ENCODE data around the gene PIGQ. TPM values are rescaled to one million over a fixed set of nuclear protein-coding genes. Genes with fewer than 3 reads are reported as not detected.

The PIGQ gene
- total RNA-seq, 1 donor from 2014 or later: 63.6 TPM

GRCh38 chr16:625117-625976, 55.6 kb downstream of the PIGQ start:
- Mint-ChIP-seq H3K27me3 (ENCODE audit: unreplicated experiment) (no peaks in the 10 kb centered on the region), H3K36me3 (ENCODE audit: unreplicated experiment) (peaks cover 4% of the 10 kb centered on the region), H3K27ac (ENCODE audit: unreplicated experiment) (no peak overlapping the region), H3K4me1 (ENCODE audit: unreplicated experiment) (peaks cover 38% of the 10 kb centered on the region), H3K4me3 (ENCODE audit: unreplicated experiment) (no peak overlapping the region), H3K9me3 (ENCODE audit: unreplicated experiment) (no peaks in the 10 kb centered on the region)
- no peak for TF ChIP-seq CTCF (IDR thresholded peaks at IDR 0.05)
- DNase-seq (ENCODE audit: extremely low spot score, unreplicated experiment): no peak

GRCh38 chr16:625977-626765, 56.4 kb downstream of the PIGQ start:
- Mint-ChIP-seq H3K9me3 (ENCODE audit: unreplicated experiment) (no peaks in the 10 kb centered on the region), H3K27me3 (ENCODE audit: unreplicated experiment) (no peaks in the 10 kb centered on the region), H3K27ac (ENCODE audit: unreplicated experiment) (peak overlapping the region; percentile 95), H3K4me3 (ENCODE audit: unreplicated experiment) (no peak overlapping the region), H3K4me1 (ENCODE audit: unreplicated experiment) (peaks cover 40% of the 10 kb centered on the region), H3K36me3 (ENCODE audit: unreplicated experiment) (peaks cover 4% of the 10 kb centered on the region)
- no peak for DNase-seq (ENCODE audit: extremely low spot score, unreplicated experiment)
- no peak for TF ChIP-seq CTCF (IDR thresholded peaks at IDR 0.05)

- peaks cover 4% of the 10 kb centered on the region for H3K36me3 Mint-ChIP-seq (ENCODE audit: unreplicated experiment)
- no peak for TF ChIP-seq CTCF (IDR thresholded peaks at IDR 0.05)
- H3K4me1 Mint-ChIP-seq (ENCODE audit: unreplicated experiment): peaks cover 37% of the 10 kb centered on the region
- H3K27me3 Mint-ChIP-seq (ENCODE audit: unreplicated experiment): no peaks in the 10 kb centered on the region
- H3K9me3 Mint-ChIP-seq (ENCODE audit: unreplicated experiment): no peaks in the 10 kb centered on the region
- H3K27ac Mint-ChIP-seq (ENCODE audit: unreplicated experiment): peak overlapping the region; percentile 95
- no peak overlapping the region for H3K4me3 Mint-ChIP-seq (ENCODE audit: unreplicated experiment)
- DNase-seq (ENCODE audit: extremely low spot score, unreplicated experiment): peak; percentile 94
These were observed 57.2 kb downstream of the PIGQ start for GRCh38 chr16:626787-627453.

GRCh38 chr16:627454-628239, 57.9 kb downstream of the PIGQ start:
- H3K4me1 Mint-ChIP-seq (ENCODE audit: unreplicated experiment): peaks cover 36% of the 10 kb centered on the region
- H3K9me3 Mint-ChIP-seq (ENCODE audit: unreplicated experiment): no peaks in the 10 kb centered on the region
- no peak for TF ChIP-seq CTCF (IDR thresholded peaks at IDR 0.05)
- DNase-seq (ENCODE audit: extremely low spot score, unreplicated experiment): no peak
- H3K27me3 Mint-ChIP-seq (ENCODE audit: unreplicated experiment): no peaks in the 10 kb centered on the region
- peak overlapping the region; percentile 95 for H3K27ac Mint-ChIP-seq (ENCODE audit: unreplicated experiment)
- H3K36me3 Mint-ChIP-seq (ENCODE audit: unreplicated experiment): peaks cover 4% of the 10 kb centered on the region
- H3K4me3 Mint-ChIP-seq (ENCODE audit: unreplicated experiment): no peak overlapping the region
